Thyroid gland (tissue), 4 donors: ENCODE measurements around the gene DNAJC8. TPM values are rescaled to one million over a fixed set of nuclear protein-coding genes. Genes with fewer than 3 reads are reported as not detected.

Experiments
- DNase-seq, 2 donors: peaks; one replicate each; pipeline ENCODE4 v3.0.0-alpha.2; 2019
- H3K27ac ChIP-seq, 3 donors: fragments of 200-600 bp; sonication (generic); 1 replicate in 2 of 3; 2 replicates in 1 of 3; pipeline ENCODE4 v1.5.1; 2016 to 2019; ENCODE audit warnings: mild to moderate bottlenecking in 1 of 3, moderate library complexity in 1 of 3
- H3K27me3 ChIP-seq: fragments of 200-600 bp; sonication (generic); one replicate; pipeline ENCODE4 v1.5.1; 2019
- H3K36me3 ChIP-seq, 2 donors: fragments of 200-600 bp; sonication (generic); one replicate each; pipeline ENCODE4 v1.5.1; 2016 to 2019
- H3K4me1 ChIP-seq, 2 donors: fragments of 200-600 bp; sonication (generic); one replicate each; pipeline ENCODE4 v1.5.1; 2017 to 2019
- H3K4me3 ChIP-seq, 3 donors: fragments of 200-600 bp; sonication (generic); replicated peaks in 1 of 3; 1 replicate in 2 of 3; 2 replicates in 1 of 3; pipeline ENCODE4 v1.5.1; 2016; ENCODE audit warnings: mild to moderate bottlenecking in 1 of 3
- H3K9me3 ChIP-seq: fragments of 200-600 bp; sonication (generic); one replicate; pipeline ENCODE4 v1.5.1; 2017
- CTCF ChIP-seq, 6 experiments: fragments of 200-600 bp in 3 of 6; fragments of 450-650 bp in 3 of 6; sonication (generic) in 3 of 6; IDR thresholded peaks; one replicate each; pipeline ENCODE4 v1.5.1; 2016 to 2019; ENCODE audit warnings: antibody characterized with exemption in 6 of 6, mild to moderate bottlenecking in 2 of 6, inconsistent platforms in 1 of 6, moderate library complexity in 1 of 6
- POLR2A ChIP-seq, 2 donors: fragments of 450-650 bp; IDR thresholded peaks; one replicate each; pipeline ENCODE4 v1.6.1; 2017; ENCODE audit warnings: antibody characterized with exemption in 2 of 2, mild to moderate bottlenecking in 2 of 2, moderate library complexity in 1 of 2
- WGBS, 2 donors: methylation state at CpG; one replicate each; pipeline ENCODE4 v1.1.5; 2017; 5-methylcytosine and 5-hydroxymethylcytosine counted together
- intact Hi-C: fragments of 100-400 bp; cut with DNase I; formaldehyde crosslinking; loops from one replicate; pipeline ENCODE4 v1.15.1; 2023
- total RNA-seq, 4 donors: library from RNA; depleted of rRNA; stranded (reverse); fragments of >200 nt; gene quantifications; one replicate each; pipeline ENCODE4 v1.2.3, GENCODE V29; 2016

Gene DNAJC8
- total RNA-seq, 4 donors from 2014 or later: 59.5 to 76.7 (median 62.5) TPM

GRCh38 chr1:28205243-28205642 is 27.6 kb downstream of the DNAJC8 start:
- no peaks in the 10 kb centered on the region for H3K27me3 ChIP-seq
- no peak overlapping the region for H3K4me3 ChIP-seq
- intact Hi-C loops: loop anchor here (5.0 kb wide), 1 partner anchor 113 kb away; no protein-coding TSS in a partner anchor
- 80 to 89% methylated on average over 4 of the region's 4 CpGs for WGBS, 2 donors
- H3K27ac ChIP-seq: no peak overlapping the region
- no peak for TF ChIP-seq CTCF (IDR thresholded peaks at IDR 0.05)
- TF ChIP-seq POLR2A (IDR thresholded peaks at IDR 0.05): no peak
- no peaks in the 10 kb centered on the region for H3K4me1 ChIP-seq
- peaks cover 44 to 53% of the 10 kb centered on the region in 2 donors for H3K36me3 ChIP-seq
- no peak for DNase-seq
- H3K9me3 ChIP-seq: no peaks in the 10 kb centered on the region

DNA sequence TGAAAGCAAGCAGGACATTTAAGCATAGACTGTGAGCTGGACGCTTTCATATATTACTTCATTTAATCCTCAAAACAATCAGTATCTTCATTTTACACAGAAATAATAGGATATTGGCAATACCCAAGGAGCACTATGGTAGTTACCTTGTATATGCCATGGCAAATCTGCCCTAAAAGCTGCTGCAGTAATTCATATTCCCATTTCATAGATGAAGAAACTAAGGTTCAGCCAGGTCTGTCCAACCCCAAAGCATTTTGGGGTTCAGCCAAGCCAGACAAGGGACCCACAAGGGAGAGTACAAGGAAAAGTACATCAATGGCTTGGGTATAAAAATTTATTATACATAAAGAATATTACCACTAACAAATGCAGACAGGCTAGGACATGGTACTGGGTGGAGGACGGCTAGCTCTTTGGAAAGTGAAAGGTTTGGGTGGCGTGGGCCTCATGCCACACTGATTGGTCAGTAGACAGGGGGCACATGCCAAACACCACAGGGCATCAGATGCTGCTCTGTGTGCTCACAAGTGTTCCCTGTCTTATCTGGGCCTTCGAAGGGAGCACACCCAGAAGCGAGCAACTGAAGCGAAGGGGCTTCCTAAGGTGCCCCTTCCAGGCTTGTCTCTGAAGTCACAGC is 32.5 kb downstream of the DNAJC8 start:
- H3K9me3 ChIP-seq: no peaks in the 10 kb centered on the region
- intact Hi-C loops: no loop called here
- H3K27me3 ChIP-seq: no peaks in the 10 kb centered on the region
- WGBS, 2 donors: 97 to 98% methylated on average over 6 of the region's 6 CpGs
- DNase-seq: no peak
- H3K4me1 ChIP-seq: peaks cover 10 to 12% of the 10 kb centered on the region in 2 donors
- H3K36me3 ChIP-seq: peaks cover 45 to 59% of the 10 kb centered on the region in 2 donors
- no peak overlapping the region for H3K27ac ChIP-seq
- no peak overlapping the region for H3K4me3 ChIP-seq
- TF ChIP-seq POLR2A (IDR thresholded peaks at IDR 0.05) (no peak), CTCF (IDR thresholded peaks at IDR 0.05) (no peak)

- Histone ChIP-seq H3K36me3 (peaks cover 39 to 56% of the 10 kb centered on the region in 2 donors), H3K27ac (no peak overlapping the region), H3K9me3 (no peaks in the 10 kb centered on the region), H3K4me1 (peaks cover 10 to 12% of the 10 kb centered on the region in 2 donors), H3K27me3 (no peaks in the 10 kb centered on the region), H3K4me3 (no peak overlapping the region)
- TF ChIP-seq POLR2A (IDR thresholded peaks at IDR 0.05) (no peak), CTCF (IDR thresholded peaks at IDR 0.05) (no peak)
- WGBS, 2 donors: 94 to 96% methylated on average over 8 of the region's 8 CpGs
- DNase-seq: no peak
- intact Hi-C loops: no loop called here
Measured at GRCh38 chr1:28199328-28200233, 33.2 kb downstream of the DNAJC8 start.

DNA sequence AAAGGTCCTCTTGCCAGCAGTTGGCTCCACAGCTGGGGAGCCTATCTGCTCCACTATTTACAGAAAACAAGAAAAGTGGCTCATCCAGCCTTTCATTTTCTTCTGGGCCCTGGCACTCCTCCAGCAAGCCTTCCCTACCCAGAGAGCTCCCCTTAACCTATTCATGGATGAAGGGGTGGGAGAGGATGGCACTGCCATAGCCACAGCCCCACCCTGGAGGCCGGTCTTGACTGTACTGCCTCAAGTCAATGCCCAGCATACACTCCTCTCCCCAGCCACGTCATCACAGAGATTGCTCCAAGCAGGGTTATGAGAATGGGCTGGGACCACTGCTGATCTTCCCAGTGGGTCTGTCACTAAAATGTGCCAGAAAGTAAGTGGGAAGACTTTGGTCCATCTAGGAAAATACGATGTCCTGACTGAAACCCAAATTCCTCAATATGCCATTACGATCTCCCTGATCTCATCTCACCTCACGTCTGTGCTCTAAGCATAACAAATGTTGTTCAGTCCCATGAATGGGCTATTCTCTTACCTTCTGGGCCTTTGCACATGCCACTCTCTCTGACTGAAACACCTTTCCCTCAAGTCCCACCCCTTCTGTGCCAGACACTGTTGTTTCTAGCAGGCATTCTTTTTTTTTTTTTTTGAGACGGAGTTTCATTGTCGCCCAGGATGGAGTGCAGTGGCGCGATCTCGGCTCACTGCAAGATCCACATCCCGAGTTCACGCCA is 35.0 kb downstream of the DNAJC8 start:
- H3K27ac ChIP-seq: peak overlapping the region in 1 of 3 donors; percentile 73
- H3K4me1 ChIP-seq: peaks cover 10 to 12% of the 10 kb centered on the region in 2 donors
- intact Hi-C loops: no loop called here
- H3K9me3 ChIP-seq: no peaks in the 10 kb centered on the region
- peak in 1 of 2 donors; percentile 26 for DNase-seq
- no peak overlapping the region for H3K4me3 ChIP-seq
- WGBS, 2 donors: 94 to 96% methylated on average over 12 of the region's 12 CpGs
- H3K36me3 ChIP-seq: peaks cover 23 to 38% of the 10 kb centered on the region in 2 donors
- no peaks in the 10 kb centered on the region for H3K27me3 ChIP-seq
- TF ChIP-seq CTCF (IDR thresholded peaks at IDR 0.05) (no peak), POLR2A (IDR thresholded peaks at IDR 0.05) (no peak)
